ENCODE measurements around the gene BRCA1.
"Not testable (repeated sequence)": the region's sequence is repeated elsewhere in the genome, so short reads cannot be mapped to it uniquely, and the experiment has no call there.

Gene BRCA1

GRCh38 chr17:43070257-43070656 lies 54.9 kb downstream of the BRCA1 start:
- no peak for TF ChIP-seq CTCF (IDR thresholded peaks at IDR 0.05; ENCODE audit: low read depth, low read length, missing control alignments)
- no peak overlapping the region for H3K4me3 ChIP-seq (ENCODE audit: low read depth, low read length)
- DNase-seq (ENCODE audit: low read depth) = no peak

- DNase-seq (ENCODE audit: low read depth) = no peak
- no peak for TF ChIP-seq CTCF (IDR thresholded peaks at IDR 0.05; ENCODE audit: low read depth, low read length, missing control alignments)
- H3K4me3 ChIP-seq (ENCODE audit: low read depth, low read length) = no peak overlapping the region
These were observed 55.7 kb downstream of the BRCA1 start for GRCh38 chr17:43069368-43069898.

- H3K4me3 ChIP-seq (ENCODE audit: low read depth, low read length) = no peak overlapping the region
- TF ChIP-seq CTCF (IDR thresholded peaks at IDR 0.05; ENCODE audit: low read depth, low read length, missing control alignments) = no peak
- no peak for DNase-seq (ENCODE audit: low read depth)
These were observed 56.4 kb downstream of the BRCA1 start for GRCh38 chr17:43068570-43069367.

GRCh38 chr17:43062984-43063638 lies 62.1 kb downstream of the BRCA1 start:
- no peak for DNase-seq (ENCODE audit: low read depth)
- no peak overlapping the region for H3K4me3 ChIP-seq (ENCODE audit: low read depth, low read length)
- no peak for TF ChIP-seq CTCF (IDR thresholded peaks at IDR 0.05; ENCODE audit: low read depth, low read length, missing control alignments)

- H3K4me3 ChIP-seq (ENCODE audit: low read depth, low read length) = no peak overlapping the region
- TF ChIP-seq CTCF (IDR thresholded peaks at IDR 0.05; ENCODE audit: low read depth, low read length, missing control alignments) = no peak
- no peak for DNase-seq (ENCODE audit: low read depth)
These were observed 69.1 kb downstream of the BRCA1 start for GRCh38 chr17:43056051-43056450.

- not testable (repeated sequence) for DNase-seq (ENCODE audit: low read depth); H3K4me3 ChIP-seq (ENCODE audit: low read depth, low read length)
These were observed 72.2 kb downstream of the BRCA1 start for GRCh38 chr17:43053008-43053407.

GRCh38 chr17:43051969-43052368 lies 73.2 kb downstream of the BRCA1 start:
- H3K4me3 ChIP-seq (ENCODE audit: low read depth, low read length) = no peak overlapping the region
- no peak for DNase-seq (ENCODE audit: low read depth)
- TF ChIP-seq CTCF (IDR thresholded peaks at IDR 0.05; ENCODE audit: low read depth, low read length, missing control alignments) = no peak

Data from GM12864 (cell line).